Mesothelial cell of epicardium (in vitro differentiated cells): ENCODE results near the gene ISCU. TPM values are rescaled to one million over a fixed set of nuclear protein-coding genes. Genes with fewer than 3 reads are reported as not detected.

Source experiments
- total RNA-seq: library from RNA; stranded (reverse); gene quantifications from 3 replicates; pipeline ENCODE4 v1.2.1, GENCODE V29; 2021

ISCU gene
- total RNA-seq, 1 donor from 2014 or later = 64.9 TPM

Other genes with a start within 250 kb of the ISCU start
- 0.87 to 1.7 TPM (median 1.4 TPM) in 3 replicates for gene CMKLR1, start 223.3 kb upstream of the ISCU start, total RNA-seq
- 2.8 to 3.6 TPM (median 2.9 TPM) in 3 replicates for gene FICD, start 47.3 kb upstream of the ISCU start, total RNA-seq
- gene SART3, start 1.4 kb upstream of the ISCU start, total RNA-seq = 77.7 to 82.5 TPM (median 77.7 TPM) in 3 replicates
- gene TMEM119, start 35.5 kb downstream of the ISCU start, total RNA-seq = 37.6 to 43.2 TPM (median 41.2 TPM) in 3 replicates
- gene SELPLG, start 71.3 kb downstream of the ISCU start, total RNA-seq = 0.33 to 0.47 TPM in 2 of 3 replicates, not detected in the other
- 61.8 to 65.3 TPM (median 64.8 TPM) in 3 replicates for gene CORO1C, start 168.9 kb downstream of the ISCU start, total RNA-seq